ENCODE data around the gene ADK. TPM values are rescaled to one million over a fixed set of nuclear protein-coding genes. Genes with fewer than 3 reads are reported as not detected.

ADK gene
- total RNA-seq, 1 donor from 2014 or later, result 40.2 TPM

DNA sequence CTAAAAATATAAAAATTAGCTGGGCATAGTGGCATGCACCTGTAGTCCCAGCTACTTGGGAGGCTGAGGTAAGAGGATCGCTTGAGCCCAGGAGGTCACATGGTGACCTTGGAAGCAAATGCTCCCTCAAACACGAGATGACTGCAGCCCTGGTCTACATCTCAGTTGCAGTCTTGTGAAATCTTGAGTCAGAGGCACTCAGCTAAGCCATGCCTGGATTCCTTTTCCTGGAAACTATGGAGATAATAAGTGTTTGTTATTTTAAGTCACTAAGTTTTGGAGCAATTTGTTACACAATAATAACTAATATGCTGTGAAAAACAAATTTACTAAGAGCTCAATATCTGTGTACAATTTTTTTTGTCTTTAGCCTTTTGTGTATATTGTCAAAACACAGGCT lies 391.1 kb downstream of the ADK start:
- Histone ChIP-seq H3K27me3 (ENCODE audit: low read depth) (no peaks in the 10 kb centered on the region), H3K4me3 (no peak overlapping the region), H3K4me1 (no peaks in the 10 kb centered on the region), H3K27ac (peak overlapping the region; percentile 14), H3K9me3 (no peaks in the 10 kb centered on the region), H3K36me3 (no peaks in the 10 kb centered on the region)
- TF ChIP-seq, protein P1, sequence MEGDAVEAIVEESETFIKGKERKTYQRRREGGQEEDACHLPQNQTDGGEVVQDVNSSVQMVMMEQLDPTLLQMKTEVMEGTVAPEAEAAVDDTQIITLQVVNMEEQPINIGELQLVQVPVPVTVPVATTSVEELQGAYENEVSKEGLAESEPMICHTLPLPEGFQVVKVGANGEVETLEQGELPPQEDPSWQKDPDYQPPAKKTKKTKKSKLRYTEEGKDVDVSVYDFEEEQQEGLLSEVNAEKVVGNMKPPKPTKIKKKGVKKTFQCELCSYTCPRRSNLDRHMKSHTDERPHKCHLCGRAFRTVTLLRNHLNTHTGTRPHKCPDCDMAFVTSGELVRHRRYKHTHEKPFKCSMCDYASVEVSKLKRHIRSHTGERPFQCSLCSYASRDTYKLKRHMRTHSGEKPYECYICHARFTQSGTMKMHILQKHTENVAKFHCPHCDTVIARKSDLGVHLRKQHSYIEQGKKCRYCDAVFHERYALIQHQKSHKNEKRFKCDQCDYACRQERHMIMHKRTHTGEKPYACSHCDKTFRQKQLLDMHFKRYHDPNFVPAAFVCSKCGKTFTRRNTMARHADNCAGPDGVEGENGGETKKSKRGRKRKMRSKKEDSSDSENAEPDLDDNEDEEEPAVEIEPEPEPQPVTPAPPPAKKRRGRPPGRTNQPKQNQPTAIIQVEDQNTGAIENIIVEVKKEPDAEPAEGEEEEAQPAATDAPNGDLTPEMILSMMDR (IDR thresholded peaks at IDR 0.05), result no peak
- no peak for DNase-seq
- intact Hi-C loops (cut with DNase I), result no loop called here
- peak; percentile 82 to 87 for ATAC-seq

DNA sequence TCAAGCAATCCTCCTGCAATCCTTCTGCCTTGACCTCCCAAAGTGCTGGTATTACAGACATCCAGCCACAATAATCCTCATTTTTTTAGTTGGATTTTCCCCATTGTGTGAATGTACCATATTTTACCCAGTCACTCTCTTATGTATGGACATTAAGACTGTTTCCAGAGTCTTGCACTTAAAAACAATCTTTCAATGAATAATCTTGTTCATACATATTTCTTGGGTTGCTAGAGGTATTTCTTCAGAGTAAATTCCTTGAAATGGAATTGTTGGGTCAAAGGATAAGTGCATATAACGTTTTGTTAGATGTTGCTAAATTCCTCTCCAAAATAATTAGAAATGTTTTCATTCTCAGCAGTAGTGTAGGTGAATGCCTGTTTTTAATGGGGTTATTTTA lies 392.3 kb downstream of the ADK start:
- no peaks in the 10 kb centered on the region for H3K4me1 ChIP-seq
- intact Hi-C loops (cut with DNase I), result no loop called here
- H3K9me3 ChIP-seq, result no peaks in the 10 kb centered on the region
- H3K4me3 ChIP-seq, result no peak overlapping the region
- no peaks in the 10 kb centered on the region for H3K36me3 ChIP-seq
- ATAC-seq (no peak), DNase-seq (no peak)
- no peak overlapping the region for H3K27ac ChIP-seq
- TF ChIP-seq, protein P1 (IDR thresholded peaks at IDR 0.05), result no peak
- H3K27me3 ChIP-seq (ENCODE audit: low read depth), result no peaks in the 10 kb centered on the region

DNA sequence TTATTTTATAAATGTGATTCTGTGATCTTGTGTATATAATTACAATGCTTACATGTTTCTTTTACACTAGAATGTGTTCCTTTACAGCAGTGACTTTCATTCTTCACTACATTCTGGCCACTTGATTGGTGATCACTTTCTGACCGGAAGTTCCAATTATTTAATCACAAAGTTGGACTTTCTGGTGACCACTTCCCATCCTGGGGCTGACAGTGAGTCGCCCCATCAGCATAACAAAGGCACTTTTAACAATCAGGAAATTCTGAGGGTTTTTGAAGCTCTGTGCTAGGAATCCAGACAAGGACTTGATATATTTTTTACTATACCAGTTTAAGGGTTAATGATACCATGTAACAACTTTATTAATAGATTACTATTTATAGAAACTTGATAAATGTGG lies 393.1 kb downstream of the ADK start:
- ATAC-seq (no peak), DNase-seq (no peak)
- Histone ChIP-seq H3K27ac (no peak overlapping the region), H3K27me3 (ENCODE audit: low read depth) (no peaks in the 10 kb centered on the region), H3K4me1 (no peaks in the 10 kb centered on the region), H3K4me3 (no peak overlapping the region), H3K36me3 (no peaks in the 10 kb centered on the region), H3K9me3 (no peaks in the 10 kb centered on the region)
- intact Hi-C loops (cut with DNase I), result no loop called here
- TF ChIP-seq, protein P1 (IDR thresholded peaks at IDR 0.05), result no peak

DNA sequence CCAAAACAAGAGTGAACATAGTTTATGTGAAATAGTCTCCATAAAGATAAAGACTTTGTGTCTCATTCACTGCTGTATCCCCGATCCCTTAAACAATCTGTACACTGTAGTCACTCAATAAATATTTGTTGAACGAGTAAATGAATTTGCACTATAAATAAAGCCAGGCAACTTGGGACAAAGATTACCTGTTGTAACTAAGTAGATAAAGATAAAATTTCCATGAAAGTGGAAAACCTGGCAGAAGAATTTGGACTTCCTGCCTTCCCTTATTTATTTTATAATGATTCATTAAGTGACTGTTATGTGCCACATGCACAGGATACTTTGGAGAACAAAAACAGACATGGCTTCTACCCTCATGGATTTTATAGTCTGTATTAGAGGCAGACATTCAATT lies 397.7 kb downstream of the ADK start:
- ATAC-seq (no peak), DNase-seq (no peak)
- Histone ChIP-seq H3K36me3 (no peaks in the 10 kb centered on the region), H3K4me1 (no peaks in the 10 kb centered on the region), H3K4me3 (no peak overlapping the region), H3K27me3 (ENCODE audit: low read depth) (no peaks in the 10 kb centered on the region), H3K27ac (no peak overlapping the region), H3K9me3 (no peaks in the 10 kb centered on the region)
- TF ChIP-seq, protein P1 (IDR thresholded peaks at IDR 0.05), result no peak
- intact Hi-C loops (cut with DNase I), result no loop called here

DNA sequence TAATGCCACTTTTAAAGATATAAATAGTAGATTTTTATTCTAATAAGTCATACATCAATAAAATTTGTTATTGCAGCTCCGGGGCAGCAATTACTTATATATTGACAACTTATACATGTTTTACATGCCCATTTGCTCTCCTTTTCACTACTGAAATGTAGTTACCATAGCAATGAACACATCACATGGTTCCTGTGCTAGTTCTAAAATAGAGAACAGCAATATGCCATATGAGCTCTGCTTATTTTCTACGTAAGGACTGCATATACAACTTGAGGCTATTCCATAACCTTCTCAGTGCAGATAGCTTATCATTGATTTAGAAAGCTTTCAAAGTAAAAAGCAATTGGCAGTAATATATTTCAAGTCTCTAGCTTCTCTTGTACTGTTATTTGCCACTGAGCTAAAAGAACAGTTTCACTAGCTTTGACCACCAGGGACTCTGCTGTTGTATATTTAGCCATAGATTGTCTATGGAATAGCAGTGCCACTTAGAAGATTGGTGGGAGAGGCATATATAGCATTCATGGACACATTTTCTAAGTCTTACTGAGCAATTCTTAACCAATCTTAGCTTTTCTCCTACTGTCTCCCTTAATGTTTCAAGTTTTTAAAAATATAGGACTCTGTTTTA lies 405.2 kb downstream of the ADK start:
- Histone ChIP-seq H3K27ac (no peak overlapping the region), H3K27me3 (ENCODE audit: low read depth) (no peaks in the 10 kb centered on the region), H3K4me3 (no peak overlapping the region), H3K4me1 (no peaks in the 10 kb centered on the region), H3K9me3 (no peaks in the 10 kb centered on the region), H3K36me3 (peaks cover 5% of the 10 kb centered on the region)
- intact Hi-C loops (cut with DNase I), result no loop called here
- DNase-seq, result no peak
- TF ChIP-seq, protein P1 (IDR thresholded peaks at IDR 0.05), result no peak
- ATAC-seq, result no peak
